DND-41 (cell line): Measurements from ENCODE around the gene BCAP29.

Experiments used
- CTCF ChIP-seq: IDR thresholded peaks from 2 replicates; pipeline ENCODE4 v1.5.1; 2012; ENCODE audit warnings: borderline replicate concordance, low read length, moderate library complexity, mild to moderate bottlenecking; ENCODE audit not compliant: poor library complexity, severe bottlenecking; ENCODE audit errors: extremely low read depth
- EZH2 ChIP-seq: IDR thresholded peaks from 3 replicates; pipeline ENCODE4 v1.6.1; 2012; ENCODE audit warnings: borderline replicate concordance, low read depth, mild to moderate bottlenecking, moderate library complexity, low read length, inconsistent platforms; ENCODE audit not compliant: severe bottlenecking

GRCh38 chr7:107538001-107538400 lies 42.0 kb upstream of the BCAP29 start:
- TF ChIP-seq CTCF (no peak), EZH2 (no peak)
